ENCODE data around the gene CBLN3.
A peak's percentile ranks its signal among the peaks of the same experiment; 100 is the strongest.
"Not testable (repeated sequence)": the region's sequence is repeated elsewhere in the genome, so short reads cannot be mapped to it uniquely, and the experiment has no call there.

The CBLN3 gene

DNA sequence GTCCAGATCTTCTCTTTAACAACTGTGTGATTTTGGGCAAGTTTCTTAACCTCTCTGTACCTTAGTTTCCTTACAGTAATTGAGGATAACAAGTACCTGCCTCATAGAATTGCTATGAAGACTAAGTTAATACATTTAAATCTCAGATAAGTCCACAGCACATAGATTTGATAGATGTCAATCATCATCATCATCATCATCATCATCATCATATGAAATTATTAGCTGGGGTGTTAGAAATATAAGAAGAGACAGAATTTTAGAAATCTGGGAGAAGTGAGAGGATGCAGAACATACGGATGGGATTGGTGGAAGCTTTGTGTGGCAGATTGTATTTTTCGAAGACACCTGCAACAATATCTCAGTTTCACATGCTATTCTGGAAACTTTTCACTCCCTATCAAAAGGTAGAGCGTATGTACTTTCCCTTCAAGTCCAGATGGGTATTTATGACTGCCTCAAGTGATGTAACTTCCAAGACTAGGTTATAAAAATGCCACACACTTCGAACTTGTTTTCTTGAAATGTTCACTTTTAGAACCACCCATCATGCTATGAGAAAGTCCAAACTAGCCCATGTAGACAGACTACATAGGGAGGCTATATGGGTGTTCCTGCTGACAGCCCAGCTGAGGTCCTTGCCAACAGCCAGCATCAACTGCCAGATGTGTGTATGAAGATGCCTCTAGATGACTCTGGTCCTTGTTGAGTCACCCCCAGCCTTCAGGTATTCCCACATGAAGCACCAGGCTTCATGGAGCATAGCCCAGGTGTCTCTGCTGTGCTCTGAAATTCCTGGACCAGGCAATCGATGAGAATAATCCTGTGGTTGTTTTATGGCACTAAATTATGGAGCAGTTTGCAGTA, 33.8 kb upstream of the CBLN3 start:
- TF ChIP-seq YY1 (IDR thresholded peaks at IDR 0.05; ENCODE audit: insufficient read depth, insufficient read length) (no peak), ZNF274 (IDR thresholded peaks at IDR 0.05; ENCODE audit: low read depth, low read length) (no peak), SUZ12 (IDR thresholded peaks at IDR 0.05; ENCODE audit: extremely low read depth, insufficient read depth, insufficient read length) (no peak)
- Histone ChIP-seq H3K4me1 (ENCODE audit: insufficient read depth, insufficient read length) (no peaks in the 10 kb centered on the region), H3K4me3 (ENCODE audit: insufficient read length, low read depth) (no peak overlapping the region), H3K9ac (ENCODE audit: insufficient read length, low read depth) (no peak overlapping the region), H3K27me3 (ENCODE audit: insufficient read depth, insufficient read length) (no peaks in the 10 kb centered on the region), H3K36me3 (ENCODE audit: insufficient read depth, insufficient read length, low read length) (peaks cover 1% of the 10 kb centered on the region), H3K9me3 (ENCODE audit: insufficient read depth, low read length) (no peaks in the 10 kb centered on the region)
- DNase-seq (ENCODE audit: low read depth, low spot score) = no peak

DNA sequence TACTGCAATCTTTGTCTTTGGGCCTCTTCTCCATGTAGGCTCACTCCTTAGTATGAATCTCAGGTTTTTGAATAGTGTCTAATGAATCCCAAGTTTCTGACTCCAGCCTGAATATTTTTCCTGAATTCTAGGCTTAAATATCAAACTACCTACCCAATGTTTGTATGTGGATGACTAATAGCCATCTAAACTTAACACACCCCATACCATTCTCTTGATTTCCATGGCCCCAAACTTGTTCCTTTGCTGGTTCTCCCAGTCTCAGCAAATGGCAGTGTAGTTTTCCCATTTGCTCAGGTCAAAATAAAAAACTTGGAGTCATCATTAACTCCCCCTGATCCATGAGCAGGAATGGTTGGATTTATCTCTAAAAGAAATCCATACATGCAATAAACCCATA, 31.9 kb upstream of the CBLN3 start:
- Histone ChIP-seq H3K36me3 (ENCODE audit: insufficient read depth, insufficient read length, low read length) (peaks cover 8% of the 10 kb centered on the region), H3K4me3 (ENCODE audit: insufficient read length, low read depth) (no peak overlapping the region), H3K4me1 (ENCODE audit: insufficient read depth, insufficient read length) (no peaks in the 10 kb centered on the region), H3K9ac (ENCODE audit: insufficient read length, low read depth) (no peak overlapping the region), H3K27me3 (ENCODE audit: insufficient read depth, insufficient read length) (no peaks in the 10 kb centered on the region), H3K9me3 (ENCODE audit: insufficient read depth, low read length) (no peaks in the 10 kb centered on the region; the same call in 1 of the 2 replicates)
- no peak for DNase-seq (ENCODE audit: low read depth, low spot score)
- TF ChIP-seq YY1 (IDR thresholded peaks at IDR 0.05; ENCODE audit: insufficient read depth, insufficient read length) = no peak
- no peak for TF ChIP-seq ZNF274 (IDR thresholded peaks at IDR 0.05; ENCODE audit: low read depth, low read length)
- TF ChIP-seq SUZ12 (IDR thresholded peaks at IDR 0.05; ENCODE audit: extremely low read depth, insufficient read depth, insufficient read length) = no peak

DNA sequence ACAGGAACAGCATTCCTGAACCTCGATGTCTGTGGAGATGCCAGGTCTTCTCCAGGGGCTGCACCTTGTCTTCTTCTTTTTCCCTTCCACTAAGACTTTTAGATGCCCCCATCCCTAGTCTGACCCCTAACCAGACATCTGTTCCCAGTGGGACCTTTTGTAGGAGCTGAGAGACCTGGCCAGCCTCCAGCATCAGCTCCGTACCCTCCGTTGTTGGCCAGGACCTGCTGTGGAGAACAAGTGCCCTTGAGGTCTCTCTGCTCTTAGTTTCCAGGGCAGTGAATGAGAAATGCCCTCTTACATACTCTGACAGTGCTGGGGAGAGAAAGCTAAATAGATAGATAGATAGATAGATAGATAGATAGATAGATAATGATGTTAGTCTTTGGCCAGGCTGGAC, 29.9 kb upstream of the CBLN3 start:
- Histone ChIP-seq H3K36me3 (ENCODE audit: insufficient read depth, insufficient read length, low read length) (peaks cover 8% of the 10 kb centered on the region), H3K4me1 (ENCODE audit: insufficient read depth, insufficient read length) (no peaks in the 10 kb centered on the region), H3K9ac (ENCODE audit: insufficient read length, low read depth) (no peak overlapping the region), H3K27me3 (ENCODE audit: insufficient read depth, insufficient read length) (no peaks in the 10 kb centered on the region), H3K4me3 (ENCODE audit: insufficient read length, low read depth) (no peak overlapping the region), H3K9me3 (ENCODE audit: insufficient read depth, low read length) (peaks cover 5% of the 10 kb centered on the region; the same call in 1 of the 2 replicates)
- DNase-seq (ENCODE audit: low read depth, low spot score) = no peak
- TF ChIP-seq SUZ12 (IDR thresholded peaks at IDR 0.05; ENCODE audit: extremely low read depth, insufficient read depth, insufficient read length) = no peak
- no peak for TF ChIP-seq ZNF274 (IDR thresholded peaks at IDR 0.05; ENCODE audit: low read depth, low read length)
- no peak for TF ChIP-seq YY1 (IDR thresholded peaks at IDR 0.05; ENCODE audit: insufficient read depth, insufficient read length)

DNA sequence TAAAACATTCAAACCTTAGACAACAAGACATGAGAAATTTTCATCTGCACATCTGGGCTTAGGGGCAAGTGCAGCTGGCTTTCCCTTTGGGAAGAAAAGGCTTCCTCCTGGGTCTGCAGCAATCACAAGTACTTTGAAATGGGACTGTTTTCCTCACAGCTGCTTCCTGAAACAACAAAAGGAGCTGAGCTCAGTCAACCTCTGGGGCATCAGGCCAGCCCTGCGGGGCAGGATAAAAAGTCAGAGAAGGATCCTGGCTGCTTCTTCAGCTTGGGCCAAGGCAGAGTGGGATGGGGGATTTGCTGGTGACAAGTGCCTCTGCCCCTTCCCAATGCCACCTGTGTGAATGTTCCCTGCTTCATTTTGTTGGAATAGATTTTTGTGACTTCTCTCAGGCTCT, 29.3 kb upstream of the CBLN3 start:
- H3K4me3 ChIP-seq (ENCODE audit: insufficient read length, low read depth) = no peak overlapping the region
- H3K9ac ChIP-seq (ENCODE audit: insufficient read length, low read depth) = no peak overlapping the region
- peaks cover 8% of the 10 kb centered on the region for H3K36me3 ChIP-seq (ENCODE audit: insufficient read depth, insufficient read length, low read length)
- DNase-seq (ENCODE audit: low read depth, low spot score) = no peak
- no peaks in the 10 kb centered on the region for H3K27me3 ChIP-seq (ENCODE audit: insufficient read depth, insufficient read length)
- H3K9me3 ChIP-seq (ENCODE audit: insufficient read depth, low read length) = peaks cover 11% of the 10 kb centered on the region; the same call in 1 of the 2 replicates
- no peak for TF ChIP-seq ZNF274 (IDR thresholded peaks at IDR 0.05; ENCODE audit: low read depth, low read length)
- no peak for TF ChIP-seq SUZ12 (IDR thresholded peaks at IDR 0.05; ENCODE audit: extremely low read depth, insufficient read depth, insufficient read length)
- TF ChIP-seq YY1 (IDR thresholded peaks at IDR 0.05; ENCODE audit: insufficient read depth, insufficient read length) = no peak
- no peaks in the 10 kb centered on the region for H3K4me1 ChIP-seq (ENCODE audit: insufficient read depth, insufficient read length)

DNA sequence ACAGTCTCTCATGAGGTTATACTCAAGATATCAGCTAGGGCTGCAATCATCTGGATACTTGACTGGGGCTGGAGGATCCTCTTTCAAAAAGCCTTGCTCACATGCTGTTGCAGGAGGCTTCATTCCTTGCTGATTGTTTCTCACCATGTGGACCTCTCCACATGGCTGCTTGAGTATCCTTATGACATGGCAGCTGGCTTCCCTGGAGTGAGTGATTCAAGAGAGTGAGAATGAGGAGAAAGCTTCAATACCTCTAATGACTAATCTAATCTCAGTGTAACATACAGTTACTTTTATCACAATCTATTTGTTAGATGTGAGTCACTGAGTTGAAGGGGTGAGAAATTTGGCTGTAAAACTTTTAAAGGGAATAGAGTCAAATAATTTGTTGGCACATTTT, 27.5 kb upstream of the CBLN3 start:
- Histone ChIP-seq H3K4me3 (ENCODE audit: insufficient read length, low read depth) (no peak overlapping the region), H3K27me3 (ENCODE audit: insufficient read depth, insufficient read length) (no peaks in the 10 kb centered on the region), H3K9ac (ENCODE audit: insufficient read length, low read depth) (no peak overlapping the region), H3K4me1 (ENCODE audit: insufficient read depth, insufficient read length) (no peaks in the 10 kb centered on the region), H3K9me3 (ENCODE audit: insufficient read depth, low read length) (peaks cover 12% of the 10 kb centered on the region; the same call in 1 of the 2 replicates), H3K36me3 (ENCODE audit: insufficient read depth, insufficient read length, low read length) (peaks cover 8% of the 10 kb centered on the region)
- no peak for DNase-seq (ENCODE audit: low read depth, low spot score)
- TF ChIP-seq ZNF274 (IDR thresholded peaks at IDR 0.05; ENCODE audit: low read depth, low read length) (no peak), SUZ12 (IDR thresholded peaks at IDR 0.05; ENCODE audit: extremely low read depth, insufficient read depth, insufficient read length) (no peak), YY1 (IDR thresholded peaks at IDR 0.05; ENCODE audit: insufficient read depth, insufficient read length) (no peak)

DNA sequence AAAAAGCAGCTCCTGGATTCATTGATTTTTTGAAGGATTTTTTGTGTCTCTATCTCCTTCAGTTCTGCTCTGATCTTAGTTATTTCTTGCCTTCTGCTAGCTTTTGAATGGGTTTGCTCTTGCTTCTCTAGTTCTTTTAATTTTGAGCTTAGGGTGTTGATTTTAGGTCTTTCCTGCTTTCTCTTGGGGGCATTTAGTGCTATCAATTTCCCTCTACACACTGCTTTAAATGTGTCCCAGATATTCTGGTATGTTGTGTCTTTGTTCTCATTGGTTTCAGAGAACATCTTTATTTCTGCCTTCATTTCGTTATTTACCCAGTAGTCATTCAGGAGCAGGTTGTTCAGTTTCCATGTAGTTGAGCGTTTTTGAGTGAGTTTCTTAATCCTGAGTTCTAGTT, 21.4 kb upstream of the CBLN3 start:
- H3K27me3 ChIP-seq (ENCODE audit: insufficient read depth, insufficient read length); DNase-seq (ENCODE audit: low read depth, low spot score); H3K9ac ChIP-seq (ENCODE audit: insufficient read length, low read depth); H3K36me3 ChIP-seq (ENCODE audit: insufficient read depth, insufficient read length, low read length); H3K4me1 ChIP-seq (ENCODE audit: insufficient read depth, insufficient read length); H3K4me3 ChIP-seq (ENCODE audit: insufficient read length, low read depth): not testable (repeated sequence)
- H3K9me3 ChIP-seq (ENCODE audit: insufficient read depth, low read length) = peaks cover 12% of the 10 kb centered on the region; the same call in 1 of the 2 replicates

DNA sequence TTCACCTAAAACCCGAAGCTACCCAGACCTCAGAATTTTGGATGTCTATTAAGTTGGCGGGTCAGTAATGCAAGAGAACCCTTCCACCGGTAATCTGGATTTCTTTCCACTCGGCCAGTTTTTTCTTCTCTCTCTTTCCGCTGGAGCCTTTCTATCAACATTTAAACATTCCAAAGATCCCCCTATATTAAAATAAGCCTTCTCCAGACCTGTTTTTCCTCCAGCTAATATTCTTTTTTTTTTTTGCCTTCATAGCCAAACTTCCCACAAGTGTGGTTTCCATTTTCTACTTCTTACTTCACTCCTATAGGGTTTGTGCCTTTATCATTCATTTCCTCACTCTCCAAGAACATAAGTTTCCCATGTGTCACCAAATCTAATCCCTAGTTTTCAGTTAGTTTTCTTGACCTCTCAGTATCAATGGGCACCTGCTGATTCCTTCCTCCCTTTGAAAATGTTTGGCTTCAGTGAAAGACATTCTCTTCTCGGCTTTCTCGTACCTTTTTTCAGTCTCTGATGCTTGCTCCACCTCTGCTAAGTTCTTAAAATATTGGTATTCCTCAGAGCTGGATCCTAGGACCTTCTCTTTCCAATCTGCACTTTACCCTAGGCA, 13.7 kb upstream of the CBLN3 start:
- TF ChIP-seq SUZ12 (IDR thresholded peaks at IDR 0.05; ENCODE audit: extremely low read depth, insufficient read depth, insufficient read length) (no peak), ZNF274 (IDR thresholded peaks at IDR 0.05; ENCODE audit: low read depth, low read length) (no peak), YY1 (IDR thresholded peaks at IDR 0.05; ENCODE audit: insufficient read depth, insufficient read length) (no peak)
- H3K9ac ChIP-seq (ENCODE audit: insufficient read length, low read depth) = peak overlapping the region; percentile 80
- no peaks in the 10 kb centered on the region for H3K27me3 ChIP-seq (ENCODE audit: insufficient read depth, insufficient read length)
- no peaks in the 10 kb centered on the region for H3K4me1 ChIP-seq (ENCODE audit: insufficient read depth, insufficient read length)
- H3K36me3 ChIP-seq (ENCODE audit: insufficient read depth, insufficient read length, low read length) = peaks cover 31% of the 10 kb centered on the region
- H3K4me3 ChIP-seq (ENCODE audit: insufficient read length, low read depth) = peak overlapping the region; percentile 82
- no peaks in the 10 kb centered on the region for H3K9me3 ChIP-seq (ENCODE audit: insufficient read depth, low read length)
- no peak for DNase-seq (ENCODE audit: low read depth, low spot score)
